ENCODE data around the gene A3GALT2. TPM values are rescaled to one million over a fixed set of nuclear protein-coding genes. Genes with fewer than 3 reads are reported as not detected.

Gene A3GALT2
- total and polyA plus RNA-seq, 2 donors (not counting 1 experiment from before 2014, with no cell fraction given), result not detected

DNA sequence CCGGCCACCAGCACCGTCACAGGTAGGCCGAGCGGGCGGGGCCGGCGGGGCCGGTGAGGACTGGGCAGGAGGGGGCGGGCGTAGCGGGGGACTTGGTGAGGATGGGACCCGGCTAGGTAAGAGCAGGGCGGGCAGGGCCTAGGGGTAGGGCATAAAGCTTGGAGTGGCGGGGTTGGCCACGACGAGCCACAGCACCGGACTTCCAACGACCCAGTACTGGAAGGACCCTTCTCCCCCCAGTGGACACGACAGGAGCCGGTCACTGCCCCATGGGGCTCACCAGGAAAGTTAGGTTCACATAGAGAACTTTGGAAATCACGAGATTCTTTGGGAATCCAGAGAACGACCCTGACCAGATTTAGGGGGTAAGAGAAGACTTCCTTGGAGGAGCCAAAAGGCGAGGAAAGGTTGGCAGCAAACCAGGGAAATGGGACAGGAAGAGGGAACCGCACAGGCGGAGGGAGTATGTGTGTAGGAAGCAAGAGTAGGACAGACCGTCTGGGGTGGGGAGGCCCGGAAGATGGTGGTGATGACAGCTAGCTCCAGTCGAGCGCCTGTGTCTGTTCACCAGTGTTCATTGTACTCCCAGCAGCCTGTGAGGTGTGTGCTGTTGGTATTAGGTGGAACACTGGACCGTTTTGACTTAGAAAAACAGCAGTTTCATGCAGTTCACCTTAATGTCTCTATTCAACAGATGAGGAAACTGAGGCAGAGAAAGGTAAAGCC, 44.2 kb downstream of the A3GALT2 start:
- Histone ChIP-seq H3K27ac (ENCODE audit: low read length in 2 of 2) (no peak overlapping the region), H3K9ac (ENCODE audit: low read length) (no peak overlapping the region), H3K36me3 (replicated peaks in 1 of 2; ENCODE audit: control extremely low read depth in 1 of 2, control insufficient read depth in 1 of 2, extremely low read depth in 1 of 2, insufficient read depth in 2 of 2, low read length in 1 of 2) (peaks cover 0 to 29% of the 10 kb centered on the region in 2 experiments), H3K27me3 (replicated peaks in 1 of 4; ENCODE audit: control extremely low read depth in 1 of 4, control insufficient read depth in 3 of 4, insufficient read depth in 4 of 4, low read length in 3 of 4) (no peaks in the 10 kb centered on the region), H3K79me2 (ENCODE audit: control insufficient read depth, insufficient read depth, low read length) (peaks cover 4% of the 10 kb centered on the region), H3K4me2 (replicated peaks; ENCODE audit: low read depth, low read length, poor library complexity, severe bottlenecking) (no peak overlapping the region), H3K9me3 (ENCODE audit: control extremely low read depth in 1 of 3, control insufficient read depth in 2 of 3, insufficient read depth in 1 of 3, low read length in 2 of 3) (no peaks in the 10 kb centered on the region), H3K4me1 (ENCODE audit: control insufficient read depth in 2 of 2, insufficient read depth in 2 of 2, low read length in 2 of 2) (peaks cover 0 to 12% of the 10 kb centered on the region in 2 donors), H2AFZ (ENCODE audit: insufficient read depth, low read depth, low read length, poor library complexity, severe bottlenecking) (no peak overlapping the region), H4K20me1 (ENCODE audit: control insufficient read depth, insufficient read depth, low read length, poor library complexity, severe bottlenecking) (peaks cover 22% of the 10 kb centered on the region), H3K4me3 (ENCODE audit: control extremely low read depth in 1 of 5, extremely low read depth in 1 of 5, insufficient read depth in 1 of 5, low read depth in 2 of 5, low read length in 4 of 5) (no peak overlapping the region)
- H3K9me3 Mint-ChIP-seq (ENCODE audit: insufficient read depth), result no peaks in the 10 kb centered on the region
- peaks cover 18% of the 10 kb centered on the region for H3K4me1 Mint-ChIP-seq
- ATAC-seq (ENCODE audit: low read depth), result no peak
- no peak overlapping the region for H3K27ac Mint-ChIP-seq
- ChIA-PET POLR2A (no interaction called here), CTCF (no interaction called here)
- no peak overlapping the region for H3K4me3 Mint-ChIP-seq
- no peaks in the 10 kb centered on the region for H3K27me3 Mint-ChIP-seq
- DNase-seq, result no peak
- TF ChIP-seq CTCF (IDR thresholded peaks at IDR 0.05), result no peak
- TF ChIP-seq EZH2 (IDR thresholded peaks at IDR 0.05; ENCODE audit: borderline replicate concordance, insufficient read depth, low read depth, low read length, poor library complexity, severe bottlenecking), result no peak
- intact Hi-C loops (cut with micrococcal nuclease), result no loop called here
- WGBS (ENCODE audit: insufficient coverage), result 96% methylated on average over 26 of the region's 30 CpGs

GRCh38 chr1:33275706-33276572, 45.0 kb downstream of the A3GALT2 start:
- intact Hi-C loops (cut with micrococcal nuclease), result no loop called here
- H3K27me3 Mint-ChIP-seq, result no peaks in the 10 kb centered on the region
- peaks cover 0 to 24% of the 10 kb centered on the region in 2 experiments for H3K36me3 ChIP-seq (replicated peaks in 1 of 2; ENCODE audit: control extremely low read depth in 1 of 2, control insufficient read depth in 1 of 2, extremely low read depth in 1 of 2, insufficient read depth in 2 of 2, low read length in 1 of 2)
- H3K4me2 ChIP-seq (replicated peaks; ENCODE audit: low read depth, low read length, poor library complexity, severe bottlenecking), result no peak overlapping the region
- no peaks in the 10 kb centered on the region for H3K9me3 ChIP-seq (ENCODE audit: control extremely low read depth in 1 of 3, control insufficient read depth in 2 of 3, insufficient read depth in 1 of 3, low read length in 2 of 3)
- H3K27ac Mint-ChIP-seq, result no peak overlapping the region
- peaks cover 22% of the 10 kb centered on the region for H4K20me1 ChIP-seq (ENCODE audit: control insufficient read depth, insufficient read depth, low read length, poor library complexity, severe bottlenecking)
- H3K4me1 Mint-ChIP-seq, result peaks cover 23% of the 10 kb centered on the region
- no peaks in the 10 kb centered on the region for H3K27me3 ChIP-seq (replicated peaks in 1 of 4; ENCODE audit: control extremely low read depth in 1 of 4, control insufficient read depth in 3 of 4, insufficient read depth in 4 of 4, low read length in 3 of 4)
- H3K79me2 ChIP-seq (ENCODE audit: control insufficient read depth, insufficient read depth, low read length), result peaks cover 7% of the 10 kb centered on the region
- H2AFZ ChIP-seq (ENCODE audit: insufficient read depth, low read depth, low read length, poor library complexity, severe bottlenecking), result no peak overlapping the region
- no peak overlapping the region for H3K4me3 ChIP-seq (ENCODE audit: control extremely low read depth in 1 of 5, extremely low read depth in 1 of 5, insufficient read depth in 1 of 5, low read depth in 2 of 5, low read length in 4 of 5)
- CTCF ChIA-PET, result no interaction called here
- no peak overlapping the region for H3K27ac ChIP-seq (ENCODE audit: low read length in 2 of 2)
- H3K4me3 Mint-ChIP-seq, result no peak overlapping the region
- no peaks in the 10 kb centered on the region for H3K9me3 Mint-ChIP-seq (ENCODE audit: insufficient read depth)
- 97% methylated on average over 39 of the region's 45 CpGs for WGBS (ENCODE audit: insufficient coverage)
- no peak for ATAC-seq (ENCODE audit: low read depth)
- H3K4me1 ChIP-seq (ENCODE audit: control insufficient read depth in 2 of 2, insufficient read depth in 2 of 2, low read length in 2 of 2), result peaks cover 0 to 12% of the 10 kb centered on the region in 2 donors
- DNase-seq, result no peak
- POLR2A ChIA-PET, result no interaction called here
- H3K9ac ChIP-seq (ENCODE audit: low read length), result no peak overlapping the region
- TF ChIP-seq CTCF (IDR thresholded peaks at IDR 0.05), result no peak
- no peak for TF ChIP-seq EZH2 (IDR thresholded peaks at IDR 0.05; ENCODE audit: borderline replicate concordance, insufficient read depth, low read depth, low read length, poor library complexity, severe bottlenecking)
